GM23338 (cell line): ENCODE data around the gene KLHL41. TPM values are rescaled to one million over a fixed set of nuclear protein-coding genes. Genes with fewer than 3 reads are reported as not detected.

Source experiments
- ATAC-seq: fragments of 200-7000 bp; cut with Tn5 transposase; 3 replicates; pipeline ENCODE4 v1.9.1; 2020
- DNase-seq: peaks from one replicate; pipeline ENCODE4 v3.0.0-alpha.2; 2015; ENCODE audit warnings: low spot score
- H2AFZ ChIP-seq: fragments of 200-600 bp; sonication (generic); 2 replicates; pipeline ENCODE4 v1.8.0; 2016; ENCODE audit warnings: antibody characterized with exemption, mild to moderate bottlenecking, moderate library complexity
- H3F3A ChIP-seq: fragments of 200-600 bp; sonication (generic); replicated peaks from 2 replicates; pipeline ENCODE4 v1.8.0; 2017; ENCODE audit warnings: antibody characterized with exemption, mixed run types, low read depth
- H3K27ac ChIP-seq: fragments of 200-600 bp; sonication (generic); 2 replicates; pipeline ENCODE4 v1.6.1; 2016; ENCODE audit warnings: low read depth
- H3K27me3 ChIP-seq: fragments of 200-600 bp; sonication (generic); 2 replicates; pipeline ENCODE4 v1.8.0; 2016; ENCODE audit warnings: mild to moderate bottlenecking, mixed run types, moderate library complexity; ENCODE audit not compliant: insufficient read depth
- H3K36me3 ChIP-seq: fragments of 200-600 bp; sonication (generic); 2 replicates; pipeline ENCODE4 v1.8.0; 2016; ENCODE audit warnings: mild to moderate bottlenecking; ENCODE audit not compliant: insufficient read depth
- H3K4me1 ChIP-seq: fragments of 200-600 bp; sonication (generic); 2 replicates; pipeline ENCODE4 v1.8.0; 2016; ENCODE audit warnings: mild to moderate bottlenecking, moderate library complexity; ENCODE audit not compliant: insufficient read depth
- H3K4me2 ChIP-seq: fragments of 200-600 bp; sonication (generic); 2 replicates; pipeline ENCODE4 v1.7.1; 2017; ENCODE audit warnings: mixed run types
- H3K4me3 ChIP-seq: fragments of 200-600 bp; sonication (generic); 2 replicates; pipeline ENCODE4 v1.6.1; 2016; ENCODE audit warnings: mixed run types
- H3K79me2 ChIP-seq: fragments of 200-600 bp; sonication (generic); replicated peaks from 2 replicates; pipeline ENCODE4 v1.8.0; 2017; ENCODE audit warnings: mild to moderate bottlenecking; ENCODE audit not compliant: insufficient read depth
- H3K9me2 ChIP-seq: fragments of 200-600 bp; sonication (generic); 2 replicates; pipeline ENCODE4 v1.8.0; 2017; ENCODE audit not compliant: insufficient read depth
- H4K20me1 ChIP-seq: fragments of 200-600 bp; sonication (generic); replicated peaks from 2 replicates; pipeline ENCODE4 v1.8.0; 2017; ENCODE audit warnings: mild to moderate bottlenecking; ENCODE audit not compliant: insufficient read depth
- H3K27ac Mint-ChIP-seq: 2 replicates; pipeline ENCODE4 v1.8.0; 2020; ENCODE audit warnings: inconsistent platforms, mild to moderate bottlenecking, moderate library complexity, mixed read lengths
- H3K27me3 Mint-ChIP-seq: 3 replicates; pipeline ENCODE4 v1.8.0; 2022; ENCODE audit warnings: low read depth, mild to moderate bottlenecking, moderate library complexity, mixed read lengths, inconsistent platforms; ENCODE audit not compliant: insufficient read depth, poor library complexity
- H3K36me3 Mint-ChIP-seq: 3 replicates; pipeline ENCODE4 v1.8.0; 2021; ENCODE audit warnings: low read depth, mild to moderate bottlenecking, inconsistent platforms, moderate library complexity, mixed read lengths
- H3K4me1 Mint-ChIP-seq: 3 replicates; pipeline ENCODE4 v1.8.0; 2020; ENCODE audit warnings: mild to moderate bottlenecking, inconsistent platforms, mixed read lengths
- H3K4me3 Mint-ChIP-seq: 3 replicates; pipeline ENCODE4 v1.8.0; 2021; ENCODE audit warnings: moderate library complexity, mild to moderate bottlenecking, inconsistent platforms, mixed read lengths
- H3K9me3 Mint-ChIP-seq: 3 replicates; pipeline ENCODE4 v1.8.0; 2020; ENCODE audit warnings: moderate library complexity, mild to moderate bottlenecking, inconsistent platforms, mixed read lengths
- CREB1 ChIP-seq: fragments of 250-450 bp; sonication (Bioruptor Pico); IDR thresholded peaks from 2 replicates; pipeline ENCODE4 v1.5.0; 2020; ENCODE audit warnings: low read depth, mild to moderate bottlenecking, moderate library complexity
- EZH2 ChIP-seq: fragments of 200-600 bp; sonication (generic); IDR thresholded peaks from one replicate; pipeline ENCODE4 v1.8.0; 2017; ENCODE audit warnings: antibody characterized with exemption, mild to moderate bottlenecking, low read depth; ENCODE audit not compliant: unreplicated experiment
- EZH2phosphoT487 ChIP-seq: fragments of 200-600 bp; sonication (generic); IDR thresholded peaks from one replicate; pipeline ENCODE4 v1.8.1; 2018; ENCODE audit warnings: antibody characterized with exemption; ENCODE audit not compliant: unreplicated experiment
- NANOG ChIP-seq: IDR thresholded peaks from 2 replicates; pipeline ENCODE4 v1.6.1; 2016; ENCODE audit warnings: antibody characterized with exemption, borderline replicate concordance
- polyA plus RNA-seq: library from polyadenylated mRNA; unstranded; fragments of >200 nt; fragmentation: Nextera tagmentation; extraction: Ambion mirVana; gene quantifications from 2 replicates; pipeline ENCODE4 v1.2.1, GENCODE V29; 2016
- total RNA-seq: library from RNA; depleted of rRNA; stranded (reverse); fragments of >200 nt; shearing (Covaris generic); gene quantifications from 2 replicates; pipeline ENCODE4 v1.2.3, GENCODE V29; 2014
- TF ChIP-seq, protein P1 (sequence below): fragments of 250-450 bp; sonication (Bioruptor Pico); IDR thresholded peaks from 2 replicates; pipeline ENCODE4 v1.5.0; 2020; ENCODE audit warnings: mild to moderate bottlenecking, moderate library complexity
- TF ChIP-seq, protein P2 (sequence below), 2 experiments: fragments of 200-600 bp in 1 of 2; sonication (generic) in 1 of 2; conservative IDR thresholded peaks; 2 replicates each; pipeline versions ENCODE4 v1.5.1 to v1.6.1; 2016 to 2017; ENCODE audit warnings: antibody characterized with exemption in 2 of 2, low read depth in 2 of 2, mild to moderate bottlenecking in 2 of 2, moderate library complexity in 1 of 2

The KLHL41 gene
- total and polyA plus RNA-seq, 2 experiments from 2014 or later, result not detected

DNA sequence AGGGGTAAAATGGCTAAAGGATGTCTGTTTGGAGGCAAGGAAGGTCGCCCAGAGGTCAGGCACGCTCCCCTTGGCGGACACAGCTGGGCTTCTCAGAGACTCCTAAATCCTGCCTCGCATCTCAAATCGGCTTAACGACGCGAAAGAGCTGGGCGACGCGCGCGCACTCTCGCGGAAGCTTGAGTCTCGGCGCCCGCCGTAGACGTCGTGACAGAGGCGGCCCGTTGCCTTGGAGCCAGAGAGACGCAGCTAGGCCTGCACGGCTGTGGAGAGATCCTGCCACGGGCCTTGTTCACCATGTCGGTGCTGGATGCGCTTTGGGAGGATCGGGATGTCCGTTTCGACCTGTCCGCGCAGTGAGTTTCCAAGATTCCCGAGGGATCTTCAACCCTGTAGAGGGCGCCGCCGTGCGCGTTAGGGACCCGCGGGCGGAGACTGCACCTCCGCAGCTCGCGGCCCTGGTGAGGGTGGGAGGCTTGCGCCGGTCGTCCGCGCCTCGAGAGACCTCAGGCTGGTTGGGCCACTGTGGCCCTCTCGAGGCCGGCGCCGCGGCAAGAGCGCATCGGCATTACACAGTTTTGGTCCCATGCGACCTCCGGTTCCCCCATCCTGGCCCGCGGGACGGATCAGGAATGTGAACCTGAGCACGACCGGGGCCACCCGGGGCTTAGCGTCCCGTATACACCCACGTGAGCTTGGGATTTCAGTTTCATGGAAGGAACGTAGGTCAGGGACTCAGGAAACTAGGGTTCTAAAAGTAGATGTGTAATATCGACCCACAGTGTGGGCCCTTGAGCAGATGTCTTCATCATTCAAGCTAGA is 30.0 kb upstream of the KLHL41 start, which contains the start of gene BBS5:
TSS of gene BBS5 (plus strand) at position 238 of the 822 bp plus-strand sequence. CDS start at position 298, 60 bp downstream.
- Mint-ChIP-seq H3K27me3 (peaks cover 34% of the 10 kb centered on the region), H3K9me3 (no peaks in the 10 kb centered on the region), H3K36me3 (no peaks in the 10 kb centered on the region), H3K27ac (no peak within 1 kb of the TSS; the same call in 1 of the 2 replicates), H3K4me3 (peak within 1 kb of the TSS; percentile 84), H3K4me1 (peaks cover 2% of the 10 kb centered on the region; the same call in 1 of the 3 replicates)
- Histone ChIP-seq H3K27me3 (peaks cover 58% of the 10 kb centered on the region), H3K4me2 (peak within 1 kb of the TSS; percentile 83), H3K27ac (no peak within 1 kb of the TSS), H3K36me3 (no peaks in the 10 kb centered on the region), H4K20me1 (no peaks in the 10 kb centered on the region), H3K9me2 (no peaks in the 10 kb centered on the region), H3K4me1 (no peaks in the 10 kb centered on the region), H3K79me2 (no peaks in the 10 kb centered on the region), H2AFZ (peak within 1 kb of the TSS; percentile 94), H3K4me3 (peak within 1 kb of the TSS; percentile 64), H3F3A (no peaks in the 10 kb centered on the region)
- ATAC-seq, result peak; percentile 90
- no peak for TF ChIP-seq NANOG
- TF ChIP-seq EZH2, result no peak
- TF ChIP-seq, protein P1, sequence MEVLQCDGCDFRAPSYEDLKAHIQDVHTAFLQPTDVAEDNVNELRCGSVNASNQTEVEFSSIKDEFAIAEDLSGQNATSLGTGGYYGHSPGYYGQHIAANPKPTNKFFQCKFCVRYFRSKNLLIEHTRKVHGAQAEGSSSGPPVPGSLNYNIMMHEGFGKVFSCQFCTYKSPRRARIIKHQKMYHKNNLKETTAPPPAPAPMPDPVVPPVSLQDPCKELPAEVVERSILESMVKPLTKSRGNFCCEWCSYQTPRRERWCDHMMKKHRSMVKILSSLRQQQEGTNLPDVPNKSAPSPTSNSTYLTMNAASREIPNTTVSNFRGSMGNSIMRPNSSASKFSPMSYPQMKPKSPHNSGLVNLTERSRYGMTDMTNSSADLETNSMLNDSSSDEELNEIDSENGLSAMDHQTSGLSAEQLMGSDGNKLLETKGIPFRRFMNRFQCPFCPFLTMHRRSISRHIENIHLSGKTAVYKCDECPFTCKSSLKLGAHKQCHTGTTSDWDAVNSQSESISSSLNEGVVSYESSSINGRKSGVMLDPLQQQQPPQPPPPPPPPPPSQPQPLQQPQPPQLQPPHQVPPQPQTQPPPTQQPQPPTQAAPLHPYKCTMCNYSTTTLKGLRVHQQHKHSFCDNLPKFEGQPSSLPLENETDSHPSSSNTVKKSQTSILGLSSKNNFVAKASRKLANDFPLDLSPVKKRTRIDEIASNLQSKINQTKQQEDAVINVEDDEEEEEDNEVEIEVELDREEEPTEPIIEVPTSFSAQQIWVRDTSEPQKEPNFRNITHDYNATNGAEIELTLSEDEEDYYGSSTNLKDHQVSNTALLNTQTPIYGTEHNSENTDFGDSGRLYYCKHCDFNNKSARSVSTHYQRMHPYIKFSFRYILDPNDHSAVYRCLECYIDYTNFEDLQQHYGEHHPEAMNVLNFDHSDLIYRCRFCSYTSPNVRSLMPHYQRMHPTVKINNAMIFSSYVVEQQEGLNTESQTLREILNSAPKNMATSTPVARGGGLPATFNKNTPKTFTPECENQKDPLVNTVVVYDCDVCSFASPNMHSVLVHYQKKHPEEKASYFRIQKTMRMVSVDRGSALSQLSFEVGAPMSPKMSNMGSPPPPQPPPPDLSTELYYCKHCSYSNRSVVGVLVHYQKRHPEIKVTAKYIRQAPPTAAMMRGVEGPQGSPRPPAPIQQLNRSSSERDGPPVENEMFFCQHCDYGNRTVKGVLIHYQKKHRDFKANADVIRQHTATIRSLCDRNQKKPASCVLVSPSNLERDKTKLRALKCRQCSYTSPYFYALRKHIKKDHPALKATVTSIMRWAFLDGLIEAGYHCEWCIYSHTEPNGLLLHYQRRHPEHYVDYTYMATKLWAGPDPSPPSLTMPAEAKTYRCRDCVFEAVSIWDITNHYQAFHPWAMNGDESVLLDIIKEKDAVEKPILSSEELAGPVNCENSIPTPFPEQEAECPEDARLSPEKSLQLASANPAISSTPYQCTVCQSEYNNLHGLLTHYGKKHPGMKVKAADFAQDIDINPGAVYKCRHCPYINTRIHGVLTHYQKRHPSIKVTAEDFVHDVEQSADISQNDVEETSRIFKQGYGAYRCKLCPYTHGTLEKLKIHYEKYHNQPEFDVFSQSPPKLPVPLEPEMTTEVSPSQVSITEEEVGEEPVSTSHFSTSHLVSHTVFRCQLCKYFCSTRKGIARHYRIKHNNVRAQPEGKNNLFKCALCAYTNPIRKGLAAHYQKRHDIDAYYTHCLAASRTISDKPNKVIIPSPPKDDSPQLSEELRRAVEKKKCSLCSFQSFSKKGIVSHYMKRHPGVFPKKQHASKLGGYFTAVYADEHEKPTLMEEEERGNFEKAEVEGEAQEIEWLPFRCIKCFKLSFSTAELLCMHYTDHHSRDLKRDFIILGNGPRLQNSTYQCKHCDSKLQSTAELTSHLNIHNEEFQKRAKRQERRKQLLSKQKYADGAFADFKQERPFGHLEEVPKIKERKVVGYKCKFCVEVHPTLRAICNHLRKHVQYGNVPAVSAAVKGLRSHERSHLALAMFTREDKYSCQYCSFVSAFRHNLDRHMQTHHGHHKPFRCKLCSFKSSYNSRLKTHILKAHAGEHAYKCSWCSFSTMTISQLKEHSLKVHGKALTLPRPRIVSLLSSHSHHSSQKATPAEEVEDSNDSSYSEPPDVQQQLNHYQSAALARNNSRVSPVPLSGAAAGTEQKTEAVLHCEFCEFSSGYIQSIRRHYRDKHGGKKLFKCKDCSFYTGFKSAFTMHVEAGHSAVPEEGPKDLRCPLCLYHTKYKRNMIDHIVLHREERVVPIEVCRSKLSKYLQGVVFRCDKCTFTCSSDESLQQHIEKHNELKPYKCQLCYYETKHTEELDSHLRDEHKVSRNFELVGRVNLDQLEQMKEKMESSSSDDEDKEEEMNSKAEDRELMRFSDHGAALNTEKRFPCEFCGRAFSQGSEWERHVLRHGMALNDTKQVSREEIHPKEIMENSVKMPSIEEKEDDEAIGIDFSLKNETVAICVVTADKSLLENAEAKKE (CRISPR knock-in tag), result no peak
- TF ChIP-seq EZH2phosphoT487, result no peak
- TF ChIP-seq CREB1 (CRISPR knock-in tag), result peak; percentile 79
- TF ChIP-seq, protein P2, sequence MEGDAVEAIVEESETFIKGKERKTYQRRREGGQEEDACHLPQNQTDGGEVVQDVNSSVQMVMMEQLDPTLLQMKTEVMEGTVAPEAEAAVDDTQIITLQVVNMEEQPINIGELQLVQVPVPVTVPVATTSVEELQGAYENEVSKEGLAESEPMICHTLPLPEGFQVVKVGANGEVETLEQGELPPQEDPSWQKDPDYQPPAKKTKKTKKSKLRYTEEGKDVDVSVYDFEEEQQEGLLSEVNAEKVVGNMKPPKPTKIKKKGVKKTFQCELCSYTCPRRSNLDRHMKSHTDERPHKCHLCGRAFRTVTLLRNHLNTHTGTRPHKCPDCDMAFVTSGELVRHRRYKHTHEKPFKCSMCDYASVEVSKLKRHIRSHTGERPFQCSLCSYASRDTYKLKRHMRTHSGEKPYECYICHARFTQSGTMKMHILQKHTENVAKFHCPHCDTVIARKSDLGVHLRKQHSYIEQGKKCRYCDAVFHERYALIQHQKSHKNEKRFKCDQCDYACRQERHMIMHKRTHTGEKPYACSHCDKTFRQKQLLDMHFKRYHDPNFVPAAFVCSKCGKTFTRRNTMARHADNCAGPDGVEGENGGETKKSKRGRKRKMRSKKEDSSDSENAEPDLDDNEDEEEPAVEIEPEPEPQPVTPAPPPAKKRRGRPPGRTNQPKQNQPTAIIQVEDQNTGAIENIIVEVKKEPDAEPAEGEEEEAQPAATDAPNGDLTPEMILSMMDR (conservative IDR thresholded peaks at IDR 0.05; ENCODE audit: low read depth in 2 of 2), result peak; percentile 51 to 70
- DNase-seq, result peak; percentile 78
